ACC112 (cell line): ENCODE measurements around the gene KIAA1549.
A peak's percentile ranks its signal among the peaks of the same experiment; 100 is the strongest.

Source experiments
- H2AFZ ChIP-seq: fragments of 200-600 bp; sonication (generic); one replicate; pipeline ENCODE4 v1.6.0; 2017; ENCODE audit warnings: antibody characterized with exemption, low read length; ENCODE audit not compliant: unreplicated experiment
- H3K27ac ChIP-seq: fragments of 200-600 bp; sonication (generic); 2 replicates; pipeline ENCODE4 v1.5.1; 2014; ENCODE audit warnings: low read depth, mild to moderate bottlenecking, antibody characterized with exemption, low read length, moderate library complexity
- H3K27me3 ChIP-seq: fragments of 200-600 bp; sonication (generic); 2 replicates; pipeline ENCODE4 v1.6.1; 2014; ENCODE audit warnings: mild to moderate bottlenecking, antibody characterized with exemption, low read length, moderate library complexity, mixed read lengths; ENCODE audit not compliant: insufficient read depth
- H3K36me3 ChIP-seq: fragments of 200-600 bp; sonication (generic); 2 replicates; pipeline ENCODE4 v1.6.1; 2016; ENCODE audit warnings: mild to moderate bottlenecking, antibody characterized with exemption, low read length, moderate library complexity, mixed read lengths; ENCODE audit not compliant: insufficient read depth
- H3K4me1 ChIP-seq: fragments of 200-600 bp; sonication (generic); one replicate; pipeline ENCODE4 v1.6.1; 2016; ENCODE audit warnings: low read length, mixed read lengths; ENCODE audit not compliant: insufficient read depth, unreplicated experiment, control insufficient read depth
- H3K4me3 ChIP-seq: fragments of 200-600 bp; sonication (generic); 2 replicates; pipeline ENCODE4 v1.5.1; 2014; ENCODE audit warnings: mild to moderate bottlenecking, low read depth, low read length
- H3K79me2 ChIP-seq: fragments of 200-600 bp; sonication (generic); one replicate; pipeline ENCODE4 v1.6.0; 2016; ENCODE audit warnings: low read length; ENCODE audit not compliant: control insufficient read depth, unreplicated experiment, insufficient read depth

KIAA1549 gene

GRCh38 chr7:138892812-138893211, 88.4 kb downstream of the KIAA1549 start:
- no peaks in the 10 kb centered on the region for H3K27me3 ChIP-seq
- no peak overlapping the region for H3K27ac ChIP-seq

GRCh38 chr7:138892006-138892630, 89.1 kb downstream of the KIAA1549 start:
- Histone ChIP-seq H3K27me3 (no peaks in the 10 kb centered on the region), H3K36me3 (no peaks in the 10 kb centered on the region; the same call in 1 of the 2 replicates), H2AFZ (no peak overlapping the region), H3K27ac (no peak overlapping the region), H3K4me3 (no peak overlapping the region), H3K79me2 (no peaks in the 10 kb centered on the region), H3K4me1 (peaks cover 19% of the 10 kb centered on the region)

More at GRCh38 chr7:138892812-138893211, 88.4 kb downstream of the KIAA1549 start:
- Histone ChIP-seq H3K36me3 (no peaks in the 10 kb centered on the region; the same call in 1 of the 2 replicates), H3K4me1 (peaks cover 19% of the 10 kb centered on the region), H3K4me3 (no peak overlapping the region), H2AFZ (no peak overlapping the region), H3K79me2 (no peaks in the 10 kb centered on the region)

- peak overlapping the region; percentile 44 for H2AFZ ChIP-seq
- no peaks in the 10 kb centered on the region for H3K79me2 ChIP-seq
- H3K4me1 ChIP-seq = peaks cover 19% of the 10 kb centered on the region
- no peaks in the 10 kb centered on the region for H3K27me3 ChIP-seq
- no peaks in the 10 kb centered on the region; the same call in 1 of the 2 replicates for H3K36me3 ChIP-seq
- H3K4me3 ChIP-seq = no peak overlapping the region
- H3K27ac ChIP-seq = peak overlapping the region; percentile 16; the same call in 1 of the 2 replicates
Measured at GRCh38 chr7:138891446-138891810, 89.8 kb downstream of the KIAA1549 start.

GRCh38 chr7:138890499-138891445, 90.4 kb downstream of the KIAA1549 start:
- peak overlapping the region; percentile 16; the same call in 1 of the 2 replicates for H3K27ac ChIP-seq
- peaks cover 19% of the 10 kb centered on the region for H3K4me1 ChIP-seq
- H3K4me3 ChIP-seq = 0 out of 2 replicates have a peak overlapping the region, but pooled peaks have one; percentile 25
- no peaks in the 10 kb centered on the region; the same call in 1 of the 2 replicates for H3K36me3 ChIP-seq
- no peaks in the 10 kb centered on the region for H3K27me3 ChIP-seq
- peak overlapping the region; percentile 44 for H2AFZ ChIP-seq
- no peaks in the 10 kb centered on the region for H3K79me2 ChIP-seq

- H3K4me1 ChIP-seq = peaks cover 19% of the 10 kb centered on the region
- H2AFZ ChIP-seq = no peak overlapping the region
- no peak overlapping the region for H3K27ac ChIP-seq
- H3K4me3 ChIP-seq = no peak overlapping the region
- H3K36me3 ChIP-seq = no peaks in the 10 kb centered on the region; the same call in 1 of the 2 replicates
- H3K79me2 ChIP-seq = no peaks in the 10 kb centered on the region
- no peaks in the 10 kb centered on the region for H3K27me3 ChIP-seq
Measured at GRCh38 chr7:138889582-138890498, 91.3 kb downstream of the KIAA1549 start.

GRCh38 chr7:138887872-138888656, 93.1 kb downstream of the KIAA1549 start:
- Histone ChIP-seq H3K79me2 (no peaks in the 10 kb centered on the region), H3K36me3 (no peaks in the 10 kb centered on the region), H2AFZ (no peak overlapping the region), H3K4me3 (no peak overlapping the region), H3K27me3 (no peaks in the 10 kb centered on the region), H3K27ac (no peak overlapping the region), H3K4me1 (peaks cover 19% of the 10 kb centered on the region)

- Histone ChIP-seq H3K27ac (no peak overlapping the region), H3K27me3 (no peaks in the 10 kb centered on the region), H2AFZ (no peak overlapping the region), H3K36me3 (no peaks in the 10 kb centered on the region), H3K4me3 (no peak overlapping the region), H3K4me1 (peaks cover 19% of the 10 kb centered on the region), H3K79me2 (no peaks in the 10 kb centered on the region)
Measured at GRCh38 chr7:138887085-138887710, 94.0 kb downstream of the KIAA1549 start.

- H3K36me3 ChIP-seq = no peaks in the 10 kb centered on the region
- no peaks in the 10 kb centered on the region for H3K27me3 ChIP-seq
- no peak overlapping the region for H3K4me3 ChIP-seq
- no peaks in the 10 kb centered on the region for H3K79me2 ChIP-seq
- H3K27ac ChIP-seq = no peak overlapping the region
- peaks cover 13% of the 10 kb centered on the region for H3K4me1 ChIP-seq
- no peak overlapping the region for H2AFZ ChIP-seq
Measured at GRCh38 chr7:138886501-138886917, 94.7 kb downstream of the KIAA1549 start.

- H3K36me3 ChIP-seq = no peaks in the 10 kb centered on the region
- H2AFZ ChIP-seq = no peak overlapping the region
- no peak overlapping the region for H3K4me3 ChIP-seq
- peaks cover 4% of the 10 kb centered on the region for H3K4me1 ChIP-seq
- no peaks in the 10 kb centered on the region for H3K79me2 ChIP-seq
- H3K27ac ChIP-seq = no peak overlapping the region
- no peaks in the 10 kb centered on the region for H3K27me3 ChIP-seq
Measured at GRCh38 chr7:138885383-138886147, 95.6 kb downstream of the KIAA1549 start.
